ELF-1 (cell line): Measurements from ENCODE around the gene SUPT6H.
"Not testable (repeated sequence)": the region's sequence is repeated elsewhere in the genome, so short reads cannot be mapped to it uniquely, and the experiment has no call there.

Experiments used
- DNase-seq: peaks from one replicate; pipeline ENCODE4 v3.0.0-alpha.2; 2016; ENCODE audit warnings: low read depth, low spot score

Gene SUPT6H

GRCh38 chr17:28646039-28646754 lies 15.8 kb upstream of the SUPT6H start:
- no peak for DNase-seq

GRCh38 chr17:28648698-28649097 lies 13.3 kb upstream of the SUPT6H start:
- no peak for DNase-seq

- DNase-seq, result no peak
Observed at GRCh38 chr17:28655160-28655559, 6.8 kb upstream of the SUPT6H start.

GRCh38 chr17:28657756-28658155 lies 4.2 kb upstream of the SUPT6H start:
- DNase-seq, result no peak

GRCh38 chr17:28658342-28658741 lies 3.7 kb upstream of the SUPT6H start:
- DNase-seq, result not testable (repeated sequence)

GRCh38 chr17:28658766-28659496 lies 3.1 kb upstream of the SUPT6H start:
- peak; percentile 17 for DNase-seq

GRCh38 chr17:28659497-28659881 lies 2.5 kb upstream of the SUPT6H start:
- not testable (repeated sequence) for DNase-seq

GRCh38 chr17:28662527-28662829 lies 473 bp downstream of the SUPT6H start:
- DNase-seq, result no peak

- DNase-seq, result no peak
Observed at GRCh38 chr17:28663723-28664122, 1.7 kb downstream of the SUPT6H start.

- DNase-seq, result no peak
Observed at GRCh38 chr17:28665994-28666393, 4.0 kb downstream of the SUPT6H start.

GRCh38 chr17:28667870-28668269 lies 5.9 kb downstream of the SUPT6H start:
- DNase-seq, result no peak

- no peak for DNase-seq
Observed at GRCh38 chr17:28669918-28670317, 7.9 kb downstream of the SUPT6H start.

GRCh38 chr17:28675490-28675889 lies 13.5 kb downstream of the SUPT6H start:
- DNase-seq, result no peak

GRCh38 chr17:28675980-28676379 lies 14.0 kb downstream of the SUPT6H start:
- peak; percentile 8 for DNase-seq

GRCh38 chr17:28682655-28683054 lies 20.6 kb downstream of the SUPT6H start:
- no peak for DNase-seq

- DNase-seq, result no peak
Observed at GRCh38 chr17:28684963-28685362, 23.0 kb downstream of the SUPT6H start.

- no peak for DNase-seq
Observed at GRCh38 chr17:28685366-28685765, 23.4 kb downstream of the SUPT6H start.

- DNase-seq, result no peak
Observed at GRCh38 chr17:28686296-28686695, 24.3 kb downstream of the SUPT6H start.

GRCh38 chr17:28688481-28688880 lies 26.5 kb downstream of the SUPT6H start:
- no peak for DNase-seq

GRCh38 chr17:28689011-28689410 lies 27.0 kb downstream of the SUPT6H start:
- DNase-seq, result no peak

GRCh38 chr17:28693869-28694268 lies 31.9 kb downstream of the SUPT6H start:
- DNase-seq, result no peak

GRCh38 chr17:28698253-28698941 lies 36.4 kb downstream of the SUPT6H start:
- DNase-seq, result no peak

GRCh38 chr17:28700278-28700677 lies 38.3 kb downstream of the SUPT6H start:
- DNase-seq, result no peak
